Measurements from ENCODE around the gene CDK11B. TPM values are rescaled to one million over a fixed set of nuclear protein-coding genes. Genes with fewer than 3 reads are reported as not detected.

The CDK11B gene
- total and polyA plus RNA-seq, 2 of the 8 experiments (the other 6 are each of a cell fraction or from before 2014, with no cell fraction given) = 11.1 to 31.9 TPM

- TF ChIP-seq ATF2 (IDR thresholded peaks at IDR 0.05; ENCODE audit: low read length) (no peak), EGR1 (IDR thresholded peaks at IDR 0.05; ENCODE audit: borderline replicate concordance, low read depth, low read length) (no peak), SIN3A (conservative IDR thresholded peaks at IDR 0.05 in 1 of 2, IDR thresholded peaks at IDR 0.05 in 1 of 2; ENCODE audit: low read depth in 1 of 2, low read length in 2 of 2) (0 out of 4 replicates have a peak, but pooled peaks of 1 of the 2 experiments have one; percentile 32), NANOG (IDR thresholded peaks at IDR 0.05; ENCODE audit: insufficient read depth, low read depth, low read length, poor library complexity, severe bottlenecking) (no peak), USF2 (IDR thresholded peaks at IDR 0.05; ENCODE audit: low read length) (no peak), POU5F1 (IDR thresholded peaks at IDR 0.05; ENCODE audit: low read depth, low read length) (no peak), CEBPB (IDR thresholded peaks at IDR 0.05; ENCODE audit: low read depth, low read length) (no peak), CBX5 (IDR thresholded peaks at IDR 0.05; ENCODE audit: low read depth, low read length) (no peak), ATF3 (IDR thresholded peaks at IDR 0.05; ENCODE audit: insufficient read depth, low read depth, low read length) (no peak), RNF2 (IDR thresholded peaks at IDR 0.05; ENCODE audit: borderline replicate concordance, low read depth, low read length, missing control alignments, poor library complexity, severe bottlenecking) (peak; percentile 44), HDAC6 (IDR thresholded peaks at IDR 0.05; ENCODE audit: low read depth, low read length) (no peak), CREB1 (IDR thresholded peaks at IDR 0.05) (peak; percentile 80), KDM5A (IDR thresholded peaks at IDR 0.05; ENCODE audit: low read length) (no peak), FOSL1 (IDR thresholded peaks at IDR 0.05; ENCODE audit: insufficient read depth, low read depth, low read length) (no peak), ASH2L (IDR thresholded peaks at IDR 0.05; ENCODE audit: low read length) (no peak), GABPA (IDR thresholded peaks at IDR 0.05; ENCODE audit: borderline replicate concordance, insufficient read depth, low read length) (peak; percentile 77; the same call in 1 of the 2 replicates)
Observed at GRCh38 chr1:1599030-1599934, 59.5 kb downstream of the CDK11B start (continued).
